ENCODE results near the gene ACBD4. TPM values are rescaled to one million over a fixed set of nuclear protein-coding genes. Genes with fewer than 3 reads are reported as not detected.
A peak's percentile ranks its signal among the peaks of the same experiment; 100 is the strongest.

The ACBD4 gene
- total and polyA plus RNA-seq, 2 of the 13 experiments (the other 11 are each of a cell fraction or from before 2014, with no cell fraction given): 16.1 to 26.9 TPM

GRCh38 chr17:45123930-45124796, 11.3 kb upstream of the ACBD4 start (continued):
- TF ChIP-seq NR2F1 (CRISPR knock-in tag; IDR thresholded peaks at IDR 0.05): peak in 1 of 2 experiments; percentile 56; a peak in 1 of 4 replicates
- peak; percentile 42 for TF ChIP-seq CBX1 (IDR thresholded peaks at IDR 0.05; ENCODE audit: low read depth)
- TF ChIP-seq BATF2 (CRISPR knock-in tag; IDR thresholded peaks at IDR 0.05): no peak
- TF ChIP-seq SMAD3 (CRISPR knock-in tag; IDR thresholded peaks at IDR 0.05): 0 out of 2 replicates have a peak, but pooled peaks have one; percentile 21
- peak; percentile 69 for TF ChIP-seq ARID5B (CRISPR knock-in tag; IDR thresholded peaks at IDR 0.05)
- TF ChIP-seq ZNF567 (CRISPR knock-in tag; IDR thresholded peaks at IDR 0.05; ENCODE audit: borderline replicate concordance): peak; percentile 74
- TF ChIP-seq U2AF1 (optimal IDR thresholded peaks at IDR 0.05; ENCODE audit: low read depth, low read length): peak; percentile 88
- 0 out of 2 replicates have a peak, but pooled peaks have one; percentile 13 for TF ChIP-seq TCF7 (IDR thresholded peaks at IDR 0.05; ENCODE audit: low read depth)
- TF ChIP-seq ZNF292 (CRISPR knock-in tag; IDR thresholded peaks at IDR 0.05; ENCODE audit: borderline replicate concordance, low read depth): peak; percentile 33; the same call in 1 of the 2 replicates
